IPS-11a (cell line): Measurements from ENCODE around the gene ATG10.
"Not testable (repeated sequence)": the region's sequence is repeated elsewhere in the genome, so short reads cannot be mapped to it uniquely, and the experiment has no call there.

ENCODE experiments used
- H3K4me3 ChIP-seq: one replicate; pipeline ENCODE4 v1.5.1; 2013; ENCODE audit warnings: low read depth, low read length, control low read depth

ATG10 gene

DNA sequence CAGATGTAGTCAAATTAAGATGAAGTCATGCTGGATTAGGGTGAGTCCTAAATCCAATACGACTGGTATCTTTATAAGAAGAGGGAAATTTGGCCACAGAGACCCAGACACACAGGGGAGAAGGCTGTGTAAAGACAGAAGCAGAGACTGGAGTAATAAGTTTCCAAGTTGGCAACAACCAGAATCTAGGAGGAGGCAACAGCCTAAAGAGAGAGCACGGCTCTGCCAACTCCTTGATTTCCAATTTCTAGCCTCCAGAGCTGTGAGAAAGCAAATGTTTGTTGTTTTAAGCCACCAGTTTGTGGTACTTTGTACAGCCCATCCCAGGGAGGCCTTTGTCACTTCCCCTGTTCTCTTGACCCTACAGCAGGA lies 74.4 kb downstream of the ATG10 start:
- H3K4me3 ChIP-seq = no peak overlapping the region

DNA sequence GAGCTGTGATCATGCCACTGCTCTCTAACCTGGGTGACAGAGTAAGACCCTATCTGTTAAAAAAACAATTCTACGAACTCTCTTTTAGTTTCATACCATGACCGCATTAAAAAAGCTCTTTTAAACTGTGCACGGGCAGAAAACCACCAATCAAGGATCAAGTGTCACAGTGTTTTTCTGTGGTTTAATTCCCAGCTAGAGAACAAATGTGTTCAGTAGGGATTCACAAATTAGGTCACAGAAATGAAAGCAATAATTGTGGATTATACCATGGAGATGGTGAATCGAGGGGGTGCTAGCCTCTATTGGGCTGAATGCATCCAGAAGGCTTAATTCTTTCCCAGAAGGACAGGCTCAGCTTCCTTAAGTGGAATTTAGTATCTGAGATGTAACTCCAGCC lies 79.1 kb downstream of the ATG10 start:
- H3K4me3 ChIP-seq = no peak overlapping the region

DNA sequence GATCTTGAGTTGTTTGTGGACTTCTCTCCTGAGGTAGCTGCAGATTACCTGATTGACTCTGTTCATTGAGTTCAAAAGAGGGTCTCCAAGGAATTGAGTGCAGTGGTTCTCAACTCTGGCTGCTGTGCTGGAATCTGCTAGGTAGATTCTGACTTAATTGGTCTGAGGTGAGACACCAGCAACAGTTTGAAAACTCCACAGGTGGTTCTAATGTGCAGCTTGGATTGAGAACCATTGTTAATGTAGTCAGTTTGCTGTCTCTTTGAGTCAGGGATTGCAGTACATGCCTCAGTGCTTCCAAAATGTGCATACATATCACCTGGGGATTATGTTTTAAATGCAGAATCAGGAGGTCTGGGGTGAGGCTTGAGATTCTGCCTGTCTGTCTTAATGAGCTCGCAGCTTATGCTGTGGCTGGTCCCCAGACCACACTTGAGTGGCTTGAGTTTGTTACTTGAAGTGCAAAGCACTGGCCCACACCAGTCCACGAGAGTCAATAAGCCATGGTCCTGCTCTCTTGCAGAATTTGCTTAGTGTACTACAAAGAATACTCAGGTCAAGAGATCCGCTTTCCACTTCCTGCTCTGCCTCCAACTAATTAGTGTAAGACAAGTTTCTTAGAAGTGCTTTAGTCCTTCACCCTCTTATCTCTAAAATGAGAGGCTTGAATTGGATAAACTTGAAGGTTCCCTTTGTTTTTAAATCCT lies 82.3 kb downstream of the ATG10 start:
- H3K4me3 ChIP-seq = no peak overlapping the region

DNA sequence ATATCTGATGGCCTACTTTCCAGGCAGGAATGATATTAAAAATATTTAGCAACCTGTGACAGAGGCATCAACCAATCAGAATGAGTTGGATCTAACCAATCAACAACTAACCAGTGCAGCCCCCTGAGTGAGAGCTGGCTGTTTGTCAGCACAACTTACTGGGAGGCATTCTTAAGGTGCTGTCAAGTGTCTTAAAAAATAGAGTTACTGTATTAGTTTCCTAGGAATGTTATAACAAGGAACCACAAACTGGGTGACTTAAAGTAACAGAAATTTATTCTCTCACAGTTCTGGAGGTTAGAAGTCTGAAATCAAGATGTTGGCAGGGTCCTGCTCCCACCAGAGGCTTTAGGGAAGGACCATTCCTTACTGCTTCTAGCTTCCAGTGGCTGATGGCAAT lies 85.2 kb downstream of the ATG10 start:
- no peak overlapping the region for H3K4me3 ChIP-seq

DNA sequence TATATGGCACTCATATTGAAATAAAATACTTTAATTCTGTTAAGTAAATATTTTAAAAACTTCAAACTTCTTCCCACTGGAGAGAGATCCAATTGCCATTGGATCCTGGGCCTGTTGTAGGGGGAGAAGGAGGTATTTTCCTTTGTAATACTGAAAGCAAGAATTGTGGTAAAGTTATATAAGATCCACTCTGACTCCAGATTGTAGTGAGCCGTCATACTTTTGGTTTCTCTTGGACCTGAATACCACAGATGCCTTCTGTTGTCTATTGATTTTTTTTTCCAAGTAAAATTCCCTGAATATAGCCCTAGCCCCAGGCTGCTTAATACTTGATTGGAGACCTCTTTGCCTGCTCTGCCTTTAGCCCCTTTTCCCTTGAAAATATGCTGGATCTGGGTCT lies 86.9 kb downstream of the ATG10 start:
- no peak overlapping the region for H3K4me3 ChIP-seq

DNA sequence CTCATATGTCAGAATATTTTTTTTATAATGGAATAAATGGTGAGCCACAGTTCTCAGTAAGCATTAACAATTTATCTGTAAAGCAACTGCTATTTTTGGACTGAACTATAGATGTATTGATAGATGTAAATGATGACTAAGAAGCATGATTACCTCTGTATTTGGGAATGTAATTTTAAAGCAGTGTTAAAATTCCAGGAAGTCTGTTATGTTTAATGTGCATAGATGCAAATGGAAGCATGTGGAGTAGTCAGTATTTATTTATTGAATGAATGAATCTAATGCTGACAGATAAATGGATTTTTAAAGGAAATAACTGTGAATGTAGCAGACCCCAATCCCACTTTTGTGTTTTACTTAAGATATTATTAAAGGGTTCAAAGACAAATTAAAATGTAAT lies 95.0 kb downstream of the ATG10 start:
- H3K4me3 ChIP-seq = no peak overlapping the region

DNA sequence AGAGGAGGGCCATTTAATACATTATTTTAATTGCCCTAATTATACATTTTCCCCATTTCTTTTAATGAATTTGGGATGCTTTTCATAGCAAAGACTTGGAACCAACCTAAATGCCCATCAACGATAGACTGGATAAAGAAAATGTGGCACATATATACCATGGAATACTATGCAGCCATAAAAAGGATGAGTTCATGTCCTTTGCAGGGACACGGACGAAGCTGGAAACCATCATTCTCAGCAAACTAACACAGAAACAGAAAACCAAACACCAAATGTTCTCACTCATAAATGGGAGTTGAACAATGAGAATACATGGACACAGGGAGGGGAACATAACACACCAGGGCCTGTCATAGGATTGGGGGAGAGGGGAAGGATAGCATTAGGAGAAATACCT lies 96.2 kb downstream of the ATG10 start:
- not testable (repeated sequence) for H3K4me3 ChIP-seq

DNA sequence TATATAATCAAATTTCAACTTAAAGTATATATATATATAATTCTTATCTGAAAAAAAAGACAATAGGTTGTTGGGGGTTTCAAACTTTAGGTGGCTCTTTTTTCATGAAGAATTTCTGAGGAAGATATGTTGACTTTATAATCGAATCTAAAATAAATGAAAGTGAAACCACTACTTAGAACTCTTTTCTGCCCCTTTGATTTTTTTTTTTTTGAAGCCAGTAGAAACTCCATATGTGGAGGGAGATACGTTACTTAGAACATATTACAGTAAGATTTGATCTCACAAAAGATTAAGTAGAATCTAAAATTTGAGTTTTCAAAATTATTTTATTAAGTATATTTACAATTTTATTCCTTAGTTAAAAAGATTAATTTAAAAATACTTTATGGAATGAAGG lies 96.9 kb downstream of the ATG10 start:
- no peak overlapping the region for H3K4me3 ChIP-seq

DNA sequence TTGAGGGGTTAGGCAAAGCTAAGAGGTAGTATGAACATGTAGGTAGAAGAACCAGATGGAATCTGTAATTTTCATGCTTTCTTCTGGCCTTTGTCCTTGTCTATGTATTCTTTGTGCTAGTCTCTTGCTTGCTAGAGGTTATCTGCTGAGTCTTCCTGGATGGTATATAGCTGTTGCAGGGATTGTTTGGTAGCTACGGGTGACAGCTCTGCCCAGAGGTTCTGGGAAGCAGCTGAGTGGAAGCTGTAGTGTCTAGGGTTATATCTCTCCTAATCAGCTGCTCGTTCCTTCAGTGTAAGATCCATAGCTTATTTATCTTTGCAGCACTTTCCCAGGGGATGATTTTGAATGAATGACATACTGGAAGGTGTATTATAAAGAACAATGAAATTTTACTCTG lies 100.3 kb downstream of the ATG10 start:
- no peak overlapping the region for H3K4me3 ChIP-seq

DNA sequence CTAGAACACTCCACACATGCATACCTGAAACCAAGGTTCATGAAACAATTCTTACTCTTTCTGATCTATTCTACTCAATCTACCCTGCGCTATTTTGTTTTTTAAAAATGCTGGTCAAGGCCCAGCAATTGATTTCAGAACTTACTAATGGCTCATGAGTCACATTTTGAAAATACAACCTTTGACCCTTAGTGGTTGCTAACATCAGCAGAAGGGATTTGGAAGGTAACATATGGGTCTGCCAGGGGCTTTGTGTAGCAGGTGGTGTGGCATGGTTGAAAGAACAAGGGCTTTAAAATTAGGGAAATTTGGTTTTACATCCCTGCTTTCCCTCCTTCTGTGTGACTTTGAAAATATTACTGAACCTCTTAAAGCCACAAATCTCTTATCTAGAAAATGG lies 101.4 kb downstream of the ATG10 start:
- no peak overlapping the region for H3K4me3 ChIP-seq

DNA sequence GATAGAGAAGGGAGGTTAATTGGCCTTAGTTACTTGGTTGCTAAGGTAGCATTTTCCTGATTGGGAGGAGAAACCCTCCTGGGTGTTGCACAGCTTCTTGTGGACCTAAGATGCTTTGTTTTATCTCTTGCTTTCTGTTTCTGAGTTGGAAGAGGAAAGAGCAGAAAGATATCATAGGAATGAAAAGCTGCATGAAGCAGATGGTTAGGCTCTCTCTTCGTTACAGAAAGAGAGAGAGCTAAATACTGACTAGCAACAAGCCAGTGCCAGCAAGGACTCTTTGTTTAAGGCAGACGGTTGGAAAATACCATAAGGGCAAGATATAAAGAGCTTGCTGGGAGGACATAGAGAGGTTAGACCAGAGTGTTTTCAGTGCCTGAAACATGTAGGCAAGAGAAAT lies 103.1 kb downstream of the ATG10 start:
- H3K4me3 ChIP-seq = no peak overlapping the region

DNA sequence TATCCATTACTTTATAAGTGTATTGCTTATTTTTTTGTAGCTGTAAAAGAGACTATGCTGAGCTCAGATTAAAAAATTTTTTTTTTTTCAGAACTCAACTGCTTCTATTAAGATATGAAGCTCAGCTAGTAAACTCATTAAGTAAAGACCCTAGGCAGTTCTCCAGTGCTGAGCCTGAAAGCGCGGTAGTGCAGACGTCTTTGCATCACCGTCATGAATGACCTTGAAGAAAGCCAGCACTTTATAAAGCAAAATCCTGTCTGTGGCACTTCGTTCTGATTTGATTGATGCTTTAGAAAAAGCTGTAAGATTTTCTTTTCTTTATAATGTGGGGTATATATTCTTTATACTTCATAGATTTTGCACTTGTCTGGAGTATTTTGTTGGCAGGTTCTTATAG lies 105.7 kb downstream of the ATG10 start:
- no peak overlapping the region for H3K4me3 ChIP-seq

DNA sequence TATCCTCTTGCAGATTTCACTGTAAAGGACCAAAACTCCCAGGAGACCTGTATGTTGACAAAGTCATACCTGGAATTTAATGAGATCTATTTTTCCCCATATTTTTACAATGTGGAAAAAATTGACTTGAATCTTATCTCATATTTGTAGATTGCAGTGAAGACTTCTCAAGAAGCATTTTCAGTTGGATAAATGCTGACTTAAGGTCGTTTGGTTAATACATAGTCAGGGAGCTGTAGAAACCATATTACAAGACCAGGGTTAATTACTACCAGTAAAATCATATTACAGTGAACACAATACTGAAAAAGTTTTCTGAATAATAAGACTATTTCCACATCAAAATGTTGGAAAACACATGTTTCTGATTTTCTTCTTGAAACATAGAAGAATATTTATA lies 119.8 kb downstream of the ATG10 start:
- H3K4me3 ChIP-seq = no peak overlapping the region

DNA sequence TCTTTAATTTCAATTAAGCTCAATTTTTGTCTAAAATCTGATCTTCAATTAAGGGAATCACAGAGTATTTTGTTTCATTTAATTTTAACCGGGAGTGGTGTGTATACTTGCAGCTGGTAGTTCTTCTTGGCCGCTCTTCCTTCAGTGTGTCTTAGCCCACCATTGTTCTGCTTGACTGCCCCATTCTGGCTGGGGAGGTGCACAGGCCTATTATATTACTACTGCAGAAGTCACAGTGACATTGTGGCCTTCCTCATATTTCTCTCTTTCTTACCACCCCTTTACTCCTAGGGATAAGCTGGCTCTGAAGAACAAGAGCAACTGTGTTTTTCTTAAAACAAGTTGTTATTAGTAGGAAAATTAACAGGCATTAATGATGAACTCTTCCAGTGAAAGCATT lies 123.7 kb downstream of the ATG10 start:
- H3K4me3 ChIP-seq = no peak overlapping the region

DNA sequence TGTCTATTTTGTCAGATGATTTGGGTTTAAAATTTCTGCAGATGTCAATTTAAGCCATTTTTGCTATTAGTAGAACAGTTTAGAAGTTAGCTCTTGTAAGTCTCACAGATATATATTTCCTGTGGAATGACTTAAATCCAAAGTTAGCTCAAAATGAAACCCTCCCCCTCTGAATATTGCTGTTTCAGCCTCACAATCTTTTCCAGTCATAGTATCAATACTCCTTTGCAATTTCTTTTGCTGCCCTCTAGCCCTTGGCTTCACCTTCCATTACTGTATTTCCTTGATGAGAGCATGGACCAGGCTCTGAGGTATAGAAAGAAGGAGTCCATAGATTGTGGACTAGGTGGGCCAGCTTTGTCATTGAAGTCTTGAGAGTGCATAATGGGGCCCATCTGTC lies 124.4 kb downstream of the ATG10 start:
- H3K4me3 ChIP-seq = no peak overlapping the region

DNA sequence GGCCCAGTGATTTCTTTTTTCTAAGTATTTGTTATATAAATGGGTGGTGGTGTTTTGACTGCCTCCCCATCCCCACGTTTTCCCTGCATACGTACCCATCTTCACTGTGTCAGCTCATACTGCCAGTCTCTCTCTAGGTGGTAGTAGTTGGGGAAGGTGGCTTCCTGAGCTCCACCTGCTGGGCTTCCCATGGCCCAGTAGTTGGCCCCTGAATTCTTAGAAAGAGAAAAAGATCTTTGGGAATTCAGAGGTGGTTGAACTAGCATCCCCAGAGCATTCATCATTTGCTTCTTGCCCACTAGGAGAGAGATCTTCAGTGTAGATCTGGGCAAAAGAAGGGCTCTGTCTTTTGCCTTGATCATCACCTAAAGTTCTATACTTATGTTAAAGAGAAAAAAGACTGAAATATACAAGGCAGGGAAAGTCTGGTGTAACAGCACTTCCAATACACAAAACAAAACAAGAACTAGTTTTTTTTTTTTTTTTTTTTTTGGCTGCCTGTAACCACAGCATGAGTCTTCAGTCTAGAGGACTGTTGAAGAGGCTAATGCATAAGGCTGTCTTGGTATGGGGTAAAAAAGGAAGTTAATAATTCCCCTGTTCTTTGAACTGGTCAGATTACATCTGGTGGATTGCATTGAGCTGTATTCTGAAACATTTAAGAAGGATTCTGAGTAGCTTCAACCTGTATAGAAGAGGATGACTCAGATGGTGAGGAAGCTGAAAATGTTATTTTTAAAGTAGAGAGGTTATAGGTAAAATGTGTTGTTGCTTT lies 128.7 kb downstream of the ATG10 start:
- H3K4me3 ChIP-seq = no peak overlapping the region

DNA sequence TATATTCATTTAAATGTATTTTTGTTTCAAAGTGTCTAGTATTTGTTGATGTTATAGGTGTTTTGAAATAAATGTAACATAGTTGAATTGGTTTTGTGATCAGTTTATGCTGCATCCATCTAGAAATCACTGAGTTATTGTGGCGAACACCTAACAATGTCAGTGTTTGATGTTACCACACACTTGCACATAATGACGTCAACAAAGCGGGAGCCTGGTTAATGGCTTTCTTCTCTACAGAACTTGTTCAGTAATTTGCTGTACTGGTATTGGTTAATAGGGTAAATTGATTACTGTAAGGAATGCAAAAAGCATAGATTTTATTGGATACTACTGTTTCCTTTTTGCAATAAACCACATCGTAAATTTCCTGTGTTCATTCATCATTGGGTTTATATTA lies 133.0 kb downstream of the ATG10 start:
- H3K4me3 ChIP-seq = no peak overlapping the region

DNA sequence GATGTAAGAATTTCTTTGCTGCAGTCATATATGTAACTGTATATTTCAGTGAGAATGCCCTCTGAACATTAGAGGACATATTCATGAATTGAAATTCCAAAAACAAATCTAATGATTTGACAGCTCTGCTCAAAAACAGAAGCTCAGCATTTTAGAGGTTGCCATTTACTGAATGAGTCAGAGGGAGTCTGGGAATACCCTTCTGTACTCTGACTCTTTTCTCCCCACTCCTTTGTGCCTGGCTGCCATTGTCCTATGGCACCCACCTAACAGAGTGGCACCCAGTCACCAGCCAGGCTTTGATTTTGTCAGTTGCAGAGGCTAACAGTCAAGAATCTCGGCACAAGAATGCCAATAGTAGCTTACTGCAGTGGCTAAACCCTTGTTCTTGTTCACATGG lies 133.6 kb downstream of the ATG10 start:
- no peak overlapping the region for H3K4me3 ChIP-seq

DNA sequence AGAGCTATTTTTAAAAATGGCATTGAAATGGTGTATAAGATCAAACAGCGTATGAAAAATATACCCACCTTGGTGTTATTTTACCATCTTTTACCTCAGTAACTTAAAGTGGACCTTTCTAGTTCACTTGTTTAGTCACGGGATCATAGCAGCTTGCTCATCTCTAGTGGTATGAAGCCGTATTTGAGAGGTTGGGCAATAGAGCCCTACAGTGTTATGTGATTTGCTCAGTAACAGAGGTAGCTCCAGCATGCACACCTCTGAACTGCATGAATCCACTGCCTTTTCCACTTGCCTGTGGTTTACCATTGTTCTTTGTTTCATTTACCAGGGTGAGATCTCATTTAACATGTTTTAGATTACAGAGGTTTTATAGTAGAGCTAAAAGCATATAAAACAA lies 134.4 kb downstream of the ATG10 start:
- no peak overlapping the region for H3K4me3 ChIP-seq

DNA sequence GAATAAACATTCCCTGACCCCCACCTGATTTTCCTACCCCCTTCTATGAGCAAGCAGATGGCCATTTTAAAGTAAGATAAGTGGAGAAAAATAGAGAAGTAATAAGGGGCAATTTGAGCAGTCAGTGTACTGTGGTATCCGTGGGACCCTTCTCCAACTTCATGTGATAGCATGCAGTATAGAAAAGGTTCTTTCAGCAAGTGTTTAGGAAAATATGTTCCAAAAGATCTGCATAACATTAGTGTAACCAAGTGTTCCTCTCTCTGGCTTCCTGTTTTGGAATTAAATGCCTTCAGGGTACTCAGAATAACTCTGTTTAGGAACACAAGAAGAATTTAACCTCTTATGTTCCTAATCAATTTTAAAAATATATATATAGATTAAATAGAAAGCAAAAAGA lies 134.9 kb downstream of the ATG10 start:
- H3K4me3 ChIP-seq = no peak overlapping the region

DNA sequence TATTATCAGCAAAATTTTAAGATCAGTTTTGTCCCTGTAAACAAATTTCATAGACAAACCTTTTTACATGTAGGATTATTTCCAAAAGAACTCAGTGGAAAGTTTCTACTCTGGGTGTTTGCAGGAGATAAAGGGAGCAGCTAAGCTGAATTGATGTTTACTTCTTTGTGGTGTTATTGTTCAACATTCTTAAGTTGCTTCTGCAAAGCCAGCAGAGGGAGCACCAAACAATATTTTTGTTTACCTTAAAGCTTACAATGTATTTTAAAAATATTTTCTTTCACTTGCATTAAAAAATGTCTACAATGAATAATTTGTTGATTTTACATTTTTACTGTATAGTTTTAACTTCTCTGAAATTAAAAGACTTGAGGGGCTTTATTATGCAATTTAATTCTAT lies 135.4 kb downstream of the ATG10 start:
- no peak overlapping the region for H3K4me3 ChIP-seq

DNA sequence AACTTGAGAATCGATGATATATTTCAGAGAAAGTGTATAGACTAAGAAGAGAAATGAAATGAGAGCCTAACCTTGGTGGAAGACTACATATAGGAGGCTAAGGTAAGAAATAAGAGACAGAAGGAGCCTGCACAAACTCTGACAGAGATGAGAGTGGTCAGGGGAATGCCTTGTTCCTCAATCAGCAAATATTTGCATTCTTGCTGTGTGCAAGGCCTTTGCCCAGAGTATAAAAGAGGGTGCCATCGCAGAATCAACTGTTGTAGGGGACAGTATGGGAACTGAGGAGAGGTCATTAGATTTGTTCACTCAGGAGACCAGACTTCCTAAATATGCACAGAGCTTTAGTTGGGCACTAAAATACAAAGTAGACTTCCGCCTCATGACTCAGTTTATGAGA lies 137.2 kb downstream of the ATG10 start:
- H3K4me3 ChIP-seq = no peak overlapping the region

DNA sequence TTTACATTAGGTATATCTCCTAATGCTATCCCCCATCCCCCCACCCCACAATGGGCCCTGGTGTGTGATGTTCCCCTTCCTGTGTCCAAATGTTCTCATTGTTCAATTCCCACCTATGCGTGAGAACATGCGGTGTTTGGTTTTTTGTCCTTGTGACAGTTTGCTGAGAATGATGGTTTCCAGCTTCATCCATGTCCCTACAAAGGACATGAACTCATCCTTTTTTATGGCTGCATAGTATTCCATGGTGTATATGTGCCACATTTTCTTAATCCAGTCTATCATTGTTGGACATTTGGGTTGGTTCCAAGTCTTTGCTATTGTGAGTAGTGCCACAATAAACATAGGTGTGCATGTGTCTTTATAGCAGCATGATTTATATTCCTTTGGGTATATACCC lies 138.1 kb downstream of the ATG10 start:
- not testable (repeated sequence) for H3K4me3 ChIP-seq
